ENCODE data around the gene PARD3B.

The PARD3B gene

DNA sequence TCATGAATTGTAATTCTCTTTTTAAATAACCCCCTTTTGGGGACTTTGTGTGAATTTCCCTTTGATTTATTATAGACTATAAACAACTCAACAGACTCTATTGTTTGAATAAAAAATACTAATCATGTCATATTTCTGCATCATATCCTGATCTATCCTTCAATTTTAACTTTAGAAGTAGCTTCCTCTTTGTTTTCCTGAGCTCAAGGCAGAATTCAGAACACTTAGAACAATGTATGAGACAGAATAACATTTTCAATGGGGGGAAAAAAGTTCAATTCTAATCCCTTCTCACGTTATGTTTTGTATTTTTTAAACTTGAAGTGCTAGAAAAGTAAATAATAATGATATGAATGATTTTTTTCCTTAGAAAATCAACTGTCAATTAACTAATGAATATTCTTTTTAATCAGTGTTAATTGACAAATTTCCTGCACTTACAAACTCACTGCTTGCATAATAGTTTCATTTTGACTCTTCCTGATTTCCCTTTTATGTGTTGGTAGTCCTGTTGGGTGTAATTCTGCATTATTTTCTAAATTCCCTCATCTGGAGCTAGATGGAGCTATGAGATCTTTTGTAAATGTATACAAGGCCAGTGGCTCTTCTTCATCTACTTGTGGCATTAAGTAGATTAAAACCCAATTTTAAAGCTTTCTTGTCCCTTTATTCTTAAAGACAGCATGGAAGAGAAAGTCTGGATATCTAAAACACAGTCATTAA is 326.1 kb downstream of the PARD3B start:
- intact Hi-C loops (cut with DNase I): loop anchor here (1.0 to 5.0 kb wide), 2 partner anchors 804 to 1056 kb away; no protein-coding TSS in a partner anchor
- DNase-seq: no peak

DNA sequence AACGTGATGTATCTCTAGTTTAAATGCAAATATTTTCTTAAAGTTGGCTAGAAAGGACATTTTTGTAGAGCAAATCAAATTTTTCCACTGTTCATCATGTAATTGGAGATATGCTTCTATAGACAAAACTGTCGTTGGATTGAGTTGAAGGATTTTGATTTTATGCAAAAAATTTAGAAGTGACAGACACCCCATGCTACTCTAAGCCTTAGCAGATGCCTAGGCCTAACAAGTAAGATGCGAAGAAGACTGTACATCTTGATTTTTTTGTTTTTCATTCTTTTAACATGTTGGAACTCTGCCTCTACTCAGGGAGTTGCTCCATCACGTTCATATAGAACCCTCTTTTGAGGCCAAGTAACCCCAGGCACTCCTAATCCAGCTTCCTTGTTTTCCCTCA is 331.0 kb downstream of the PARD3B start:
- intact Hi-C loops (cut with DNase I): no loop called here
- no peak for DNase-seq

DNA sequence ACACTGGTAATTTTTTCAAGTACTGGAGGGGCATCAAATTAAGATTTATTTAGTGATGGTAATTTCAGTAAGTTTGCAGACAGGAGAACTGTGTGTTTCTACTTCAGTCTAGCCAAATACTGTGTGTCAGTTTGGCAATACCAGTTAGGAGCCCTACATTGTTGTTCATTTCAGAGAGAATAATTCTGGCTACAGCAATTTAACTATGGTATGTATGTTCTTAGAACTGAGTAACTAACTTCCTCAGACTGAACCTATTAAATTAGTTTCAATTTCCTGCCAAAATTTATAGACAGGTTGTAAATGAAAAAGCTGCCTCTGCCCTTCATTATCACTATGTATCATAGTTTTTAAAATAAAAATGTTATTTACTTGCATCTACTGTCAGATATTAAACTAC is 332.4 kb downstream of the PARD3B start:
- DNase-seq: no peak
- intact Hi-C loops (cut with DNase I): no loop called here

DNA sequence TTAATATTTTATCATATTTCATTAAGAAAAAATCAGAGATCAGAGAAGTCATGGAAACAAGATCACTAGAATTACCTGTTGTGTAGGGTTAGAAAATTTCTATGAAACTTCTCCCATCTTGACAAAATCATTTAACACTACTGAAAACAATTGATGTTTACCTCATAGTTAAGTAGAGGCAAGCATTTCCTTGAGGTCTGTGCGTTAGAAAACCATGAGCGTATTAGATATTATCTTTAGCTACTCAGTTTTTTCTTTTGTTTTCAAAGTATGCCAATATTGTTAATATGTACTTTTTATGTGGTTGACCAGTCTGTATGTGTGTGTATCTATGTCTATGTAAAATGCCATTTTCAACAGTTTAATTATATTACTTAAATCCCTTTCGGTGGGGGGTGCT is 335.7 kb downstream of the PARD3B start:
- no peak for DNase-seq

DNA sequence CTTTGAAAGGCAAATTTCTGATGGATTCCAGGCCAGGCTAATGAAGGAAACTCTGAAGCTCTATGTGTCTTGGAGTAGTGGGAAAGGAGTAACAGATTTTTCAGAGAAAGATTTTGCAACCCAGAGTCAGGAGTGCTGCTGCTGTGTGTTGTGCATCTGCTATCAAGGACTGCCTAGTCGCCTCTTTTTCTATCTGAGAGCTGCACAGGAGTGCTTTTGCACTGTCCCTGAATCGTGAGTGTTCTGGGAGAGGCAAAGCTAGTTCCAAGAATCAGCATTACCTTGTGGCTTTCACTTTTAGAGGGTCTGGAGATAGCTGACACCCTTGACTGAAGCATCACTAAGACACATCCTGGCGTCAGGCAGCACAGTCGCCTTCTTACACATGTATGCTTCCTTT is 336.4 kb downstream of the PARD3B start:
- intact Hi-C loops (cut with DNase I): no loop called here
- DNase-seq: peak in 1 of 10 donors; percentile 49

More for the DNA sequence above, 335.7 kb downstream of the PARD3B start:
- intact Hi-C loops (cut with DNase I): no loop called here

DNA sequence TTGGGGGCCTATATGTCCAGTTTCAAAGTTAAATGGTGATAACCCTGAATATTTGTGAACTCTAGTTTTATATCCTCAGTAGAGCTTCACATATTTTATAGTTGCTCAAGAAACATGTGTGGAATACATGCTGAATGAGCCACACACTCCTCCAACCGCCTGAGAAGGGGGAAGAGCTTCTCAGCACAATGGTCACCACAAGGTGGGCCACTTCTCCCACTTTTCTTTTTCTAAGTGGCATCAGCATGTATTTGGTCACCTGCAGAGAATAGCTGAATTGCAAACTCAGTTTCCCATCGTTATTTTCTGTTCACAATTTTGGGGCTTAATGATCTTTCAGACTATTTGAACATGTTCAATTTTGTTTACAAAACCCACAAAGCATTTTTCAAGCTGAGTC is 340.5 kb downstream of the PARD3B start:
- intact Hi-C loops (cut with DNase I): no loop called here
- no peak for DNase-seq

DNA sequence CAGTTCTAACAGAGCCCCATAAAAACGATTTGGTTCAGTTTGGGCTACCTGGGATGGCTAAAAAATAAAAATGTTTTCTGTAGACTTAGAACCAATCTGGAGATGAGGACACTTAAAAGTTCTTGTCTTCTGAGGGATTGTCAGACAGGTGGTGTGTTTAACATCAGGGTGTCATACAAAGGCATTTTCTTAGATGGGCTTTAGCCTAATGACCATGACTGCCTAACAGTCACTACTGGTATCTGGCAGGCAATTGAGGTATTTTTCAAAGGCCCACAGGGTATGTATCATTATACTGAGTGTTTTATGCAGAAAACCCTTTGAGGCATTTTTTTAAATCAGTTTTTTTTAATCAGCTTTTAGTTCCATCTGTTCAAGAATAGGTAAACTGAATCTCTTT is 341.4 kb downstream of the PARD3B start:
- DNase-seq: no peak
- intact Hi-C loops (cut with DNase I): no loop called here

DNA sequence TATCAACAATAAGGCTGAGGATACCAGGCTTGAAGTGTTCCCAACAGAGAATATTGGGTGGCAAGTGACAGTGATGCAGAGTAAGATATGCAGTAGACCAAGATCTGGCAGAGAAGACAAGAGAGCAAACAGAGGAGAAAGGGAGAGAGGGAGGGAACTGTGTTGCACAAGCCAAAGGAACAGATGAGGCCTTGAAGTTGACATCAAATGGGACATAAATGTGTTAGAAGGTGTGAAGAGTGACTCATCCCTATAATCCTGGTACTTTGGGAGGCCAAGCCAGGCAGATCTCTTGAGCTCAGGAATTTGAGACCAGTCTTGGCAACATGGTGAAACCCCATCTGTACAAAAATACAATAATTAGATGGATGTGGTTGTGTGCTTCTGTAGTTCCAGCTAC is 342.9 kb downstream of the PARD3B start:
- intact Hi-C loops (cut with DNase I): no loop called here
- no peak for DNase-seq

DNA sequence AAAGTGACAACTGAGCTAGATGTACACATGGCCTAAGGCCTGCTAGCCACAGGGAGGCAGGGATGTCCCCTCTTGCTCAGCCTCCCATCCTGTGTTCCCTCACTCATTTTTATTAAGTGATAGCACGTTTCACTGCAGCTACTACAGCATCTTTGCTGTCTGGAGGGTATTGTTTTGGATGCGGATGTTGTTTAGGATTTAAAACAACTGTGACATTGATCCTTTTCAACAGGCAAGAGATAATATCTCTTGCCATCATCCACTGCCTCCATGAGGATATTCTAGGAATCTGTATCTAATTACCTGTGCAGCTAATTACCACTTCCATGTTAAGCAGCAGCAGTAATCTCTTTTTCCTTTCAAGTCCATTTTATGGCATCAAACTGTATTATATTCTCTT is 345.4 kb downstream of the PARD3B start:
- DNase-seq: no peak
- intact Hi-C loops (cut with DNase I): no loop called here

DNA sequence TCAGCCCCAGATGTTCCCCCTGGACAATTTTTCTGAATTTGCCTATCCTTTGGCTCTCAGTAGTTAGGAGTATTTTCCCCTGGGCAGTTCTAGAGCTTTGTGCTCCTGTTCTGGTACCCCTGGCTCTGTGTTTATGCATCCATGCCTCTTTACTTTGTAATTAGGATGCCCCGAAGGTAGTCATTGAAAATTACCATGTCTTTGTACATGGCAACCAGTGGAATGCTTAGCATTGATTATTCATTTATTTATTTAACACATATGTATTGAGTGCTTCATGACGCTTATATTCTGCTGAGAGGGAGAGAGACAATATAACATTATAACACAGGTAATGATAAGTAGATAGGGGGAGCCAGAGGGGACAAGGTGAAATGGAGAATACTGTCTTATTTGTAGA is 346.5 kb downstream of the PARD3B start:
- DNase-seq: no peak
- intact Hi-C loops (cut with DNase I): no loop called here

DNA sequence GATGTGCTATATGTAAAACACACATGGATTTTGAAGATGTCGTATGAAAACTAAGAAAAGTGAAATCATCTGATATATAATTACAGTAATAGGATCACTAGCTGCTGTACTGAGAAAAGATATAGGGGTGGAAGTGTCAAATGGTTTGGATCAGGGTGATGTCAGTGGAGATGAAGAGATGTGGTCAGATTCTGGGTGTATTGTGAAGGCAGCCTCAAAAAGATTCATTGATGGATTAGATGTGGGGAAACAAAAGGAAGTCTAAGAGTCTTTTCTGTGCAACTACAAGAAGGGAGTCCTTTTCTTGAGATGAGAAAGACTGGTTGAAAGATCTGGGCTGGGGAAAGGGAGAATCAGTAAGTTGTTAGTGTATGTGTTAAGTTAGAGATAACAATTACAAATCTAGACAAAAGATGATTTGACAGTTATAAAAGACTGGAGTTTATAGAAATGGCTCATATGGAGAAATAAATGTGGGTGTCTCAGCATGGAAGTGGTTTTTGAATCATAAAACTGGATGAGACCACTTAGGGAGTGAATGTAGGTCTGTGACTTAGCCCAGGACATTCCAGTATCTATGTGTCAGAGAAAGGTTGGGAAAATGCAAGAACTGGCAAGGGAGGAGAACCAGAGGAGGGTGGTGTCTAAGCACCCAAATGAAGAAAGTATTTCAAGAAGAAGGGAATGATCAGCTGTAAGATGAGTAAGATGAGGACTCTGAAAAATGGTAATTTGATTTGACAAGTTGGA is 347.4 kb downstream of the PARD3B start:
- intact Hi-C loops (cut with DNase I): no loop called here
- no peak for DNase-seq

DNA sequence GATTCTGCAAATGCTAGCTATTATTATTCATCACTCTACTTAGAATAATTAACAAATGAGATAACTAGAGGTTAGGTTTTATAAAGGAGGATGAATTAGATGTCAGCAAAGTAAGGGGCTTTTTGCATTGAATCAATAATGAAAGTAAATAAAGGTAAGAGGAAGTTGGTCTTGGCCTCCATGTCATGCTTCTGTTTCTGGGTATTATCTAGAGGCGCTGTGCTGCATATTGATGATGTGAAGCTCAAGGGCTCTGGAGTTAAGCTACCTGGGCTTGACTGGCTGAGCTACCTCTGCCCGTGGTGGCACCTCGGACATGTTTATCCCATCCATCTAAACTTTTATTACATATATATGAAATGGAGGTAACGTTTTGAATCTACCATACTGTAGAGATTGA is 350.9 kb downstream of the PARD3B start:
- DNase-seq: no peak
- intact Hi-C loops (cut with DNase I): no loop called here

DNA sequence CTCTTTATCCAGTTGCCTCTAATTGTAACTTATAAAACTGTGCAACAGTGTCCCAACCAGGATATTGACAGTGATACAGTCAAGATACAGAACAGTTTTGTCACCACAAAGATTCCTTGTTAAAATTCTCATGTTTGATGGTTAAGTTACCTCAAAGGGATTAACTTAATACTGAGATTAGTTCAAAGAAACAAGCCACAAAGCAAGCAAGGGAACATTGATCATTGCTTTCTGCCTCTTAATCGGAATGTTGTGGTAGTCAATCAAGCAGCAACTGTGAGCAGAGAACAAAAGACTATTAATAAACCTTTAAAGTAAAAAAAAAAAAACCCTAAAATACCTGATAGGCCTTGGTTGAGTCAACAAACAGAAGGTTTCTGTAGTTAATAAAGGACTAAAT is 352.3 kb downstream of the PARD3B start:
- DNase-seq: no peak
- intact Hi-C loops (cut with DNase I): no loop called here

DNA sequence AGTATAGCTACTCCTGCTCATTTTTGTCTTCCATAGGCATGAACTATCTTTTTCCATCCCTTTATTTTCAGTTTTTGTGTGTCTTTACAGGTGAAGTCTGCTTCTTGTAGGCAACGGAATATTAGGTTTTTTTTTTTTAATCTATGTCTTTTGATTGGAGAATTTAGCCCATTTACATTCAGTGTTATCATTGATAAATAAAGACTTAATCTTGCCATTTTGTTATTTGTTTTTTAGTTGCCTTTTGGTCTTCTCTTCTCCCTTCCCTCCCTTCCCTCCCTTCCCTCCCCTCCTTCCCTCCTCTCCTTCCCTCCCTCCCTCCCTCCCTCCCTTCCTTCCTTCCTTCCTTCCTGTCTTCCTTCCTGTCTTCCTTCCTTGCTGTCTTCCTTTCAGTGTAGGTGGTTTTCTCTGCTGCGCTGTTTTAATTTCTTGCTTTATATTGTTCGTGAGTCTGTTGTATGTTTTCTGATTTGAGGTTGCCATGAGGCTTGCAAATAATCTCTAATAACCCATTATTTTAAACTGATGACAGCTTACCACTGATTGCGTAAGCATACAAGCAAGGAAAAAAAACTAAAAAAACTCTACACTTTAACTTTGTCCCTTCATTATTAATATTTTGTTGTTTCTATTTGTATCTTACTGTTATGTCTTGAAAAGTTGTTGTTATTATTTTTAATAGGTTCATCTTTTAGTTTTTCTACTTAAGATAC is 353.8 kb downstream of the PARD3B start:
- DNase-seq: no peak
- intact Hi-C loops (cut with DNase I): no loop called here

DNA sequence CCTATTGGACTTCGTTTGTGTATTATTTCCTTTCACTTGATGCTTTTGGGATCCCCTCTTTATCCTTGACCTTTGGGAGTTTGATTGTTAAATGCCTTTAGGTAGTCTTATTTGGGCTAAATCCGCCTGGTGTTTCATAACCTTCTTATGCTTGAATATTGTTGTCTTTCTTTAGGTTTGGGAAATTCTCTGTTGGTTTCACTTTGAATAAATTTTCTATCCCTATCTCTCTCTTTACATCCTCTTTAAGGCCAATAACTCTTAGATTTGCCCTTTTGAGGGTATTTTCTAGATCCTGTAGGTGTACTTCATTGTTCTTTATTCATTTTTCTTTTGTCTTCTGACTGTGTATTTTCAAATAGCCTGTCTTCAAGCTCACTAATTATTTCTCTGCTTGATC is 354.7 kb downstream of the PARD3B start:
- DNase-seq: no peak
- intact Hi-C loops (cut with DNase I): no loop called here

DNA sequence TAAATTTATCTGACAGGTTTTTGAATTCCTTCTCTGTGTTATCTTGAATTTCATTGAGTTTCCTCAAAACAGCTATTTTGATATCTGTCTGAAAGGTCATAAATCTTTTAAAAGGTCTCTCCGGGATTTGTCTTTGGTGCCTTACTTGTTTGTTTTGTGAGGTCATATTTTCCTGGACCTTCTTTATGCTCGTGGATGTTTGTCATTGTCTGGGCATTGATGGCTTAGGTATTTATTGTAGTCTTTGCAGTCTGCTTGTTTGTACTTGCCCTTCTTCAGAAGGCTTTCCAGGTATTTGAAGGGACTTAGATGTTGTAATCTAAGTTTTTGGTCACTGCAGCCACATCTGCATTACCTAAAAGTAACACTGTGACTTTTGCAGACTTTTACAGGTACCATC is 355.2 kb downstream of the PARD3B start:
- no peak for DNase-seq
- intact Hi-C loops (cut with DNase I): no loop called here

DNA sequence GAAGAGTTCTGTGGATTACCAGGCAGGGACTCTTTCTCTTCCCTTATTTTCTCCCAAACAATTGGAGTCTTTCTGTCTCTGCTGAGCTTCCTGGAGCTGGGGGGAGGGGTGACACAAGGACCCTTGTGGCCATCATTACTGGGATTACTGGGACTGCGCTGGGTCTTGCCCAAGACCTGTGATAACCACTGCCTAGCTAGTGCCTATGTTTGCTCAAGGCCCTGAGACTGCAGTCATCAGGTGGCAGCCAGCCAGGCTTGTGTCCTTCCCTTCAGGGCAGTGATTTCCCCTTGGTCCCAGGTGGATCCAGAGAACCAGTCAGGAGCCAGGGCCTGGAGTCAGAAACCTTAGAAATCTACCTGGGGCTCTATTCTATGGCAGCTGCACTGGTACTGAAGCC is 355.6 kb downstream of the PARD3B start:
- intact Hi-C loops (cut with DNase I): no loop called here
- DNase-seq: no peak

DNA sequence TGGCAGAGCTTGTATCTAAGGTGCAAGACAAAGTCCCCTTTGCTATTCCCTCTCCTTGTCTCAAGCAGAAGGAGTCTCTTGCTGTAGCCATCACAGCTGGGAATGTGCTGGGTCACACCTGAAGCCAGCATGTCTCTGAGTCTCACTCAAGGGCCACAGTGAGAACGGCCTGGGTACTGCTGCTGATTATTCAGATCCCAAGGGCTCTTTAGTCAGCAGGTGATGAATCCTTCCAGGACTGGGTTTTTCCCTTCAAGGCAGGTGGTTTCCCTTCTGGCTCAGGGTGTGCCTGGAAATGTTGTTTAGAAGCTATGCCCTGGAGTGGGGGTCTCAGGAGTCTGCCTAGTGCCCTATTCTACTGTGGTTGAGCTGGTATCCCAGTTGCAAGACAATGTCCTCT is 356.3 kb downstream of the PARD3B start:
- DNase-seq: no peak
- intact Hi-C loops (cut with DNase I): no loop called here

DNA sequence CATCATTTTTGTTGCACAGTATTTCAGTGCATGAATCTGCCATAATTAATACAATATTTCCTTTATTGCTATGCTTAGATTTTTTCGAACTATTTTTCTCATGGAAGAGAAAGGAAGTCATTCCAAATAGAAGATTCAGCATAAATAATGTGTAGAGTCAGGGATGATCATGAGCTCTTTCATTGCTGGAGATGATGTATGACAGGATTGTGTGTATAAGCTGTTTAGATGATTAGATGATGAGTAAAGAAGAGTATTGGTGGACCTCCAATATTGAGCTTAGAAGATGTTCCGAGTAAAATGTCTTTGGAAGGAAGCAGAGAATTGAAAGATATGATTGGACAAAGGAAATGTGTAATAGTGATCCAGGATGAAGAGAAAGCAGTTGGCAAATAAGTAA is 364.5 kb downstream of the PARD3B start:
- DNase-seq: no peak
- intact Hi-C loops (cut with DNase I): no loop called here

DNA sequence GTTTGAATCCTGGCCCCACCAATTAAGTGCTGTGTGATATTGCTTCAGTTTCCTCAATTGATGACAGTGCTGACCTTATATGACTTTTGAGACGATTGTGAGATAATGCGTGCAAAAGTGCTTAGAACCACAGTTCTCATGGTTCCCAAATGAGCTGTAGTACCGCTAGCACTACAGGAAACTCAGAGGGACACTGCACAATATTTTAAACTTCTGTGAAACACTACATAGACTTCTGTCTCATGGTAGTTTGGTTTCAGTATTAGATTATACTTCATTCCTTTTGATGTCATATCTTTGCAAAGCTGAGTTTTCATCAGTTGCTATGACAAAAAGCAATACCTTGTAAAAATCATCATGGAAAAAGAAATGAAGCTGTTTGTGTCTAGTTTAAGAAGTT is 368.0 kb downstream of the PARD3B start:
- DNase-seq: no peak
- intact Hi-C loops (cut with DNase I): no loop called here

DNA sequence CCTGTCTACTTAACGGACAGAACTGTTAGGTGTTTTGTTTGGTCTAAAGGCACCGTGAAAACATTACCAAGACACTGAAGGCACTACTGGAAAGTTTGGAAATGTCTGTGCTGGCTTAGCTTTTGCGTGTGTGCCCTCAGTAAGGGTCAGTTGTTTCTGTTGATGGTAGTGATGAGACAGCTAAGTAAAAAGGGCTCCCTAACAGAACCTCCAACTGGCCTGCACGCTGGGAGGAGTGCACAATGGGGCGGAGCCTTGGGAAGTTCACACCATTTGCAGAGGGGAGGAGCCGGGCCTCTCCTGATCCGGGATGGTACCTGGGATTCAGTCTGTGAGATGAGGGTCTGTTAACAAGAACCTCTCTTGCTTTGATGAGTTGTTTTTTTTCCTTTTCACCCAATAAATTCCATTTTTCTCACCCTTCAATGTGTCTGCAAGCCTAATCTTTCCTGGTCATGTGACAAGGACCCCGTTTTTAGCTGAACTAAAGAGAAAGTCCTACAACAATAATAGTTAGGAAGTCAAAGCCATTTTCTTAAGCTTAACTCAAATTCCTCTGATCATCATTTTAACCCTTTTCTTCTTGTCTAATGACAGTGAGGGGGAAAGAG is 368.7 kb downstream of the PARD3B start:
- DNase-seq: no peak
- intact Hi-C loops (cut with DNase I): no loop called here

Measured in posterior cingulate gyrus (tissue), 11 donors.